Fibroblast of upper back skin (primary cell): ENCODE measurements around the gene CLEC10A.
"Not testable (repeated sequence)": the region's sequence is repeated elsewhere in the genome, so short reads cannot be mapped to it uniquely, and the experiment has no call there.

ENCODE experiments used
- DNase-seq: peaks from one replicate; pipeline ENCODE4 v3.0.0-alpha.2; 2013

CLEC10A gene

GRCh38 chr17:7070712-7071111 is 9.3 kb downstream of the CLEC10A start:
- DNase-seq: no peak

GRCh38 chr17:7068268-7068667 is 11.8 kb downstream of the CLEC10A start:
- DNase-seq: no peak

- DNase-seq: no peak
These were observed 12.9 kb downstream of the CLEC10A start for GRCh38 chr17:7067198-7067597.

GRCh38 chr17:7064261-7064660 is 15.8 kb downstream of the CLEC10A start:
- peak; percentile 37 for DNase-seq

- DNase-seq: peak; percentile 18
These were observed 16.4 kb downstream of the CLEC10A start for GRCh38 chr17:7063518-7064094.

- peak; percentile 71 for DNase-seq
These were observed 19.7 kb downstream of the CLEC10A start for GRCh38 chr17:7060165-7060891.

- DNase-seq: no peak
These were observed 21.1 kb downstream of the CLEC10A start for GRCh38 chr17:7058831-7059447.

- DNase-seq: no peak
These were observed 23.7 kb downstream of the CLEC10A start for GRCh38 chr17:7056386-7056785.

GRCh38 chr17:7050583-7050982 is 29.5 kb downstream of the CLEC10A start:
- not testable (repeated sequence) for DNase-seq

- DNase-seq: no peak
These were observed 31.1 kb downstream of the CLEC10A start for GRCh38 chr17:7048968-7049367.

- DNase-seq: no peak
These were observed 32.5 kb downstream of the CLEC10A start for GRCh38 chr17:7047566-7047965.

GRCh38 chr17:7046725-7047397 is 33.2 kb downstream of the CLEC10A start:
- not testable (repeated sequence) for DNase-seq

GRCh38 chr17:7046127-7046724 is 33.8 kb downstream of the CLEC10A start:
- DNase-seq: no peak

- DNase-seq: peak; percentile 76
These were observed 34.4 kb downstream of the CLEC10A start for GRCh38 chr17:7045492-7046126.

- peak; percentile 30 for DNase-seq
These were observed 36.4 kb downstream of the CLEC10A start, which contains the start of gene SLC16A11 for GRCh38 chr17:7043497-7044198. Gene SLC16A11, minus strand, starts transcription at chr17:7044092. Its CDS starts 579 bp downstream, at chr17:7043513.

- no peak for DNase-seq
These were observed 36.9 kb downstream of the CLEC10A start for GRCh38 chr17:7043182-7043496.

GRCh38 chr17:7042501-7043181 is 37.4 kb downstream of the CLEC10A start:
- DNase-seq: no peak

GRCh38 chr17:7041607-7042500 is 38.2 kb downstream of the CLEC10A start:
- no peak for DNase-seq

- no peak for DNase-seq
These were observed 40.2 kb downstream of the CLEC10A start for GRCh38 chr17:7039832-7040231.
